ES-I3 (cell line): ENCODE measurements around the gene FAM181B.

Experiments used
- H3K36me3 ChIP-seq: 2 replicates; pipeline ENCODE4 v1.6.1; 2013; ENCODE audit warnings: mild to moderate bottlenecking, low read length, control low read depth, moderate library complexity; ENCODE audit not compliant: insufficient read depth
- H3K4me1 ChIP-seq: 2 replicates; pipeline ENCODE4 v1.6.1; 2013; ENCODE audit warnings: mild to moderate bottlenecking, control low read depth, low read length; ENCODE audit not compliant: insufficient read depth
- H3K9ac ChIP-seq: 2 replicates; pipeline ENCODE4 v1.6.1; 2013; ENCODE audit warnings: low read depth, mild to moderate bottlenecking, low read length, moderate library complexity
- H3K9me3 ChIP-seq: 2 replicates; pipeline ENCODE4 v1.6.1; 2013; ENCODE audit warnings: mild to moderate bottlenecking, low read length, moderate library complexity; ENCODE audit not compliant: control insufficient read depth, insufficient read depth

The FAM181B gene

GRCh38 chr11:82733444-82734119, at the start of gene FAM181B:
TSS of gene FAM181B (minus strand) at chr11:82733864. CDS start at chr11:82733729, 135 bp downstream.
- H3K36me3 ChIP-seq: no peaks in the 10 kb centered on the region
- no peaks in the 10 kb centered on the region; the same call in none of the 2 replicates for H3K4me1 ChIP-seq

GRCh38 chr11:82782825-82783374, 49.2 kb upstream of the FAM181B start:
- Histone ChIP-seq H3K9me3 (no peaks in the 10 kb centered on the region), H3K36me3 (no peaks in the 10 kb centered on the region), H3K9ac (no peak overlapping the region), H3K4me1 (no peaks in the 10 kb centered on the region)

More at GRCh38 chr11:82733444-82734119, at the start of gene FAM181B:
- H3K9me3 ChIP-seq: no peaks in the 10 kb centered on the region
- H3K9ac ChIP-seq: peak within 1 kb of the TSS; percentile 45; the same call in 1 of the 2 replicates

- Histone ChIP-seq H3K9me3 (no peaks in the 10 kb centered on the region), H3K4me1 (no peaks in the 10 kb centered on the region), H3K9ac (no peak overlapping the region), H3K36me3 (no peaks in the 10 kb centered on the region)
These were observed 45.1 kb upstream of the FAM181B start for GRCh38 chr11:82778776-82779175.

- Histone ChIP-seq H3K4me1 (no peaks in the 10 kb centered on the region), H3K9me3 (no peaks in the 10 kb centered on the region), H3K9ac (no peak overlapping the region), H3K36me3 (no peaks in the 10 kb centered on the region)
These were observed 42.7 kb upstream of the FAM181B start for GRCh38 chr11:82776377-82776776.

- H3K4me1 ChIP-seq: no peaks in the 10 kb centered on the region
- H3K36me3 ChIP-seq: no peaks in the 10 kb centered on the region
- no peak overlapping the region for H3K9ac ChIP-seq
- no peaks in the 10 kb centered on the region for H3K9me3 ChIP-seq
These were observed 42.2 kb upstream of the FAM181B start for GRCh38 chr11:82775736-82776346.

GRCh38 chr11:82775218-82775617, 41.6 kb upstream of the FAM181B start:
- no peaks in the 10 kb centered on the region for H3K4me1 ChIP-seq
- H3K36me3 ChIP-seq: no peaks in the 10 kb centered on the region
- no peak overlapping the region for H3K9ac ChIP-seq
- no peaks in the 10 kb centered on the region for H3K9me3 ChIP-seq

GRCh38 chr11:82771781-82772180, 38.1 kb upstream of the FAM181B start:
- Histone ChIP-seq H3K9me3 (no peaks in the 10 kb centered on the region), H3K4me1 (no peaks in the 10 kb centered on the region), H3K36me3 (no peaks in the 10 kb centered on the region), H3K9ac (no peak overlapping the region)

GRCh38 chr11:82767123-82767522, 33.5 kb upstream of the FAM181B start:
- no peak overlapping the region for H3K9ac ChIP-seq
- no peaks in the 10 kb centered on the region for H3K36me3 ChIP-seq
- no peaks in the 10 kb centered on the region for H3K4me1 ChIP-seq
- no peaks in the 10 kb centered on the region for H3K9me3 ChIP-seq

GRCh38 chr11:82765466-82766034, 31.9 kb upstream of the FAM181B start:
- no peaks in the 10 kb centered on the region for H3K9me3 ChIP-seq
- H3K36me3 ChIP-seq: no peaks in the 10 kb centered on the region
- H3K4me1 ChIP-seq: no peaks in the 10 kb centered on the region
- H3K9ac ChIP-seq: no peak overlapping the region

GRCh38 chr11:82763167-82763566, 29.5 kb upstream of the FAM181B start:
- Histone ChIP-seq H3K36me3 (no peaks in the 10 kb centered on the region), H3K4me1 (no peaks in the 10 kb centered on the region), H3K9ac (no peak overlapping the region), H3K9me3 (no peaks in the 10 kb centered on the region)

GRCh38 chr11:82759649-82760048, 26.0 kb upstream of the FAM181B start:
- no peaks in the 10 kb centered on the region for H3K9me3 ChIP-seq
- no peaks in the 10 kb centered on the region for H3K36me3 ChIP-seq
- H3K9ac ChIP-seq: no peak overlapping the region
- H3K4me1 ChIP-seq: 0 out of 2 replicates have a peak, but pooled peaks cover 3% of the 10 kb centered on the region

- H3K36me3 ChIP-seq: no peaks in the 10 kb centered on the region
- no peaks in the 10 kb centered on the region for H3K9me3 ChIP-seq
- 0 out of 2 replicates have a peak, but pooled peaks cover 3% of the 10 kb centered on the region for H3K4me1 ChIP-seq
- no peak overlapping the region for H3K9ac ChIP-seq
These were observed 24.1 kb upstream of the FAM181B start for GRCh38 chr11:82757660-82758357.

- 0 out of 2 replicates have a peak, but pooled peaks cover 3% of the 10 kb centered on the region for H3K4me1 ChIP-seq
- no peaks in the 10 kb centered on the region for H3K36me3 ChIP-seq
- H3K9ac ChIP-seq: no peak overlapping the region
- no peaks in the 10 kb centered on the region for H3K9me3 ChIP-seq
These were observed 23.3 kb upstream of the FAM181B start for GRCh38 chr11:82756765-82757639.
